NCI-H526 treated with DMSO at 0.1 percent for 48 hours (cell line): ENCODE results near the gene LAMB4.

Source experiments
- DNase-seq: peaks from one replicate; lab custom pipeline; 2025; lab: John Stamatoyannopoulos, UW

Gene LAMB4

GRCh38 chr7:108014747-108015682, 115.1 kb downstream of the LAMB4 start:
- no peak for DNase-seq

GRCh38 chr7:108014215-108014614, 115.9 kb downstream of the LAMB4 start:
- DNase-seq, result no peak

- no peak for DNase-seq
Measured at GRCh38 chr7:108012499-108013430, 117.4 kb downstream of the LAMB4 start.

GRCh38 chr7:108010377-108010776, 119.8 kb downstream of the LAMB4 start:
- DNase-seq, result no peak

GRCh38 chr7:108009873-108010272, 120.3 kb downstream of the LAMB4 start:
- no peak for DNase-seq

GRCh38 chr7:108008827-108009226, 121.3 kb downstream of the LAMB4 start:
- DNase-seq, result no peak

GRCh38 chr7:108008240-108008639, 121.9 kb downstream of the LAMB4 start:
- DNase-seq, result no peak

- no peak for DNase-seq
Measured at GRCh38 chr7:108007762-108008161, 122.4 kb downstream of the LAMB4 start.

- DNase-seq, result no peak
Measured at GRCh38 chr7:108007261-108007660, 122.9 kb downstream of the LAMB4 start.

GRCh38 chr7:108004220-108005142, 125.7 kb downstream of the LAMB4 start:
- DNase-seq, result no peak

- no peak for DNase-seq
Measured at GRCh38 chr7:108003599-108003935, 126.6 kb downstream of the LAMB4 start.

GRCh38 chr7:108002726-108003598, 127.2 kb downstream of the LAMB4 start, which contains the start of gene LAMB1:
TSS of gene LAMB1 (minus strand) at chr7:108003161. CDS start at chr7:108002885, 276 bp downstream.
- DNase-seq, result peak; percentile 53

GRCh38 chr7:108001764-108002725, 128.1 kb downstream of the LAMB4 start:
- DNase-seq, result peak; percentile 41

- DNase-seq, result peak; percentile 41
Measured at GRCh38 chr7:108000875-108001763, 129.0 kb downstream of the LAMB4 start.

- DNase-seq, result no peak
Measured at GRCh38 chr7:107999779-108000560, 130.2 kb downstream of the LAMB4 start.

GRCh38 chr7:107998660-107999480, 131.3 kb downstream of the LAMB4 start:
- no peak for DNase-seq

- no peak for DNase-seq
Measured at GRCh38 chr7:107998150-107998549, 132.0 kb downstream of the LAMB4 start.
